ENCODE data around the gene PLCB4. TPM values are rescaled to one million over a fixed set of nuclear protein-coding genes. Genes with fewer than 3 reads are reported as not detected.

The PLCB4 gene
- total and polyA plus RNA-seq, 2 experiments from 2014 or later, result 6.5 to 16.1 TPM

- Histone ChIP-seq H3K27me3 (ENCODE audit: insufficient read depth) (no peaks in the 10 kb centered on the region), H2AFZ (no peak overlapping the region), H3K27ac (ENCODE audit: low read depth) (no peak overlapping the region), H3K4me1 (ENCODE audit: insufficient read depth) (no peaks in the 10 kb centered on the region; the same call in 1 of the 2 replicates), H3K79me2 (replicated peaks; ENCODE audit: insufficient read depth) (no peaks in the 10 kb centered on the region), H3K9me2 (ENCODE audit: insufficient read depth) (no peaks in the 10 kb centered on the region; the same call in 1 of the 2 replicates), H3K36me3 (ENCODE audit: insufficient read depth) (no peaks in the 10 kb centered on the region), H3F3A (replicated peaks; ENCODE audit: low read depth) (no peaks in the 10 kb centered on the region), H3K4me3 (no peak overlapping the region), H4K20me1 (replicated peaks; ENCODE audit: insufficient read depth) (no peaks in the 10 kb centered on the region), H3K4me2 (no peak overlapping the region)
- TF ChIP-seq JUNB (IDR thresholded peaks at IDR 0.05; ENCODE audit: unreplicated experiment) (no peak), POLR2AphosphoS5 (IDR thresholded peaks at IDR 0.05; ENCODE audit: low read depth) (no peak), STAT1 (IDR thresholded peaks at IDR 0.05; ENCODE audit: unreplicated experiment) (no peak), CREB1 (CRISPR knock-in tag; IDR thresholded peaks at IDR 0.05; ENCODE audit: low read depth) (no peak), ZNF114 (CRISPR knock-in tag; IDR thresholded peaks at IDR 0.05) (no peak), NANOG (IDR thresholded peaks at IDR 0.05; ENCODE audit: borderline replicate concordance) (no peak), ETS1 (IDR thresholded peaks at IDR 0.05) (no peak), EZH2 (IDR thresholded peaks at IDR 0.05; ENCODE audit: low read depth, unreplicated experiment) (no peak), EZH2phosphoT487 (IDR thresholded peaks at IDR 0.05; ENCODE audit: unreplicated experiment) (no peak), ZNF331 (CRISPR knock-in tag; IDR thresholded peaks at IDR 0.05; ENCODE audit: low read depth) (no peak)
- TF ChIP-seq, protein P1, sequence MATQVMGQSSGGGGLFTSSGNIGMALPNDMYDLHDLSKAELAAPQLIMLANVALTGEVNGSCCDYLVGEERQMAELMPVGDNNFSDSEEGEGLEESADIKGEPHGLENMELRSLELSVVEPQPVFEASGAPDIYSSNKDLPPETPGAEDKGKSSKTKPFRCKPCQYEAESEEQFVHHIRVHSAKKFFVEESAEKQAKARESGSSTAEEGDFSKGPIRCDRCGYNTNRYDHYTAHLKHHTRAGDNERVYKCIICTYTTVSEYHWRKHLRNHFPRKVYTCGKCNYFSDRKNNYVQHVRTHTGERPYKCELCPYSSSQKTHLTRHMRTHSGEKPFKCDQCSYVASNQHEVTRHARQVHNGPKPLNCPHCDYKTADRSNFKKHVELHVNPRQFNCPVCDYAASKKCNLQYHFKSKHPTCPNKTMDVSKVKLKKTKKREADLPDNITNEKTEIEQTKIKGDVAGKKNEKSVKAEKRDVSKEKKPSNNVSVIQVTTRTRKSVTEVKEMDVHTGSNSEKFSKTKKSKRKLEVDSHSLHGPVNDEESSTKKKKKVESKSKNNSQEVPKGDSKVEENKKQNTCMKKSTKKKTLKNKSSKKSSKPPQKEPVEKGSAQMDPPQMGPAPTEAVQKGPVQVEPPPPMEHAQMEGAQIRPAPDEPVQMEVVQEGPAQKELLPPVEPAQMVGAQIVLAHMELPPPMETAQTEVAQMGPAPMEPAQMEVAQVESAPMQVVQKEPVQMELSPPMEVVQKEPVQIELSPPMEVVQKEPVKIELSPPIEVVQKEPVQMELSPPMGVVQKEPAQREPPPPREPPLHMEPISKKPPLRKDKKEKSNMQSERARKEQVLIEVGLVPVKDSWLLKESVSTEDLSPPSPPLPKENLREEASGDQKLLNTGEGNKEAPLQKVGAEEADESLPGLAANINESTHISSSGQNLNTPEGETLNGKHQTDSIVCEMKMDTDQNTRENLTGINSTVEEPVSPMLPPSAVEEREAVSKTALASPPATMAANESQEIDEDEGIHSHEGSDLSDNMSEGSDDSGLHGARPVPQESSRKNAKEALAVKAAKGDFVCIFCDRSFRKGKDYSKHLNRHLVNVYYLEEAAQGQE (IDR thresholded peaks at IDR 0.05; ENCODE audit: unreplicated experiment), result no peak
- TF ChIP-seq, protein P2, sequence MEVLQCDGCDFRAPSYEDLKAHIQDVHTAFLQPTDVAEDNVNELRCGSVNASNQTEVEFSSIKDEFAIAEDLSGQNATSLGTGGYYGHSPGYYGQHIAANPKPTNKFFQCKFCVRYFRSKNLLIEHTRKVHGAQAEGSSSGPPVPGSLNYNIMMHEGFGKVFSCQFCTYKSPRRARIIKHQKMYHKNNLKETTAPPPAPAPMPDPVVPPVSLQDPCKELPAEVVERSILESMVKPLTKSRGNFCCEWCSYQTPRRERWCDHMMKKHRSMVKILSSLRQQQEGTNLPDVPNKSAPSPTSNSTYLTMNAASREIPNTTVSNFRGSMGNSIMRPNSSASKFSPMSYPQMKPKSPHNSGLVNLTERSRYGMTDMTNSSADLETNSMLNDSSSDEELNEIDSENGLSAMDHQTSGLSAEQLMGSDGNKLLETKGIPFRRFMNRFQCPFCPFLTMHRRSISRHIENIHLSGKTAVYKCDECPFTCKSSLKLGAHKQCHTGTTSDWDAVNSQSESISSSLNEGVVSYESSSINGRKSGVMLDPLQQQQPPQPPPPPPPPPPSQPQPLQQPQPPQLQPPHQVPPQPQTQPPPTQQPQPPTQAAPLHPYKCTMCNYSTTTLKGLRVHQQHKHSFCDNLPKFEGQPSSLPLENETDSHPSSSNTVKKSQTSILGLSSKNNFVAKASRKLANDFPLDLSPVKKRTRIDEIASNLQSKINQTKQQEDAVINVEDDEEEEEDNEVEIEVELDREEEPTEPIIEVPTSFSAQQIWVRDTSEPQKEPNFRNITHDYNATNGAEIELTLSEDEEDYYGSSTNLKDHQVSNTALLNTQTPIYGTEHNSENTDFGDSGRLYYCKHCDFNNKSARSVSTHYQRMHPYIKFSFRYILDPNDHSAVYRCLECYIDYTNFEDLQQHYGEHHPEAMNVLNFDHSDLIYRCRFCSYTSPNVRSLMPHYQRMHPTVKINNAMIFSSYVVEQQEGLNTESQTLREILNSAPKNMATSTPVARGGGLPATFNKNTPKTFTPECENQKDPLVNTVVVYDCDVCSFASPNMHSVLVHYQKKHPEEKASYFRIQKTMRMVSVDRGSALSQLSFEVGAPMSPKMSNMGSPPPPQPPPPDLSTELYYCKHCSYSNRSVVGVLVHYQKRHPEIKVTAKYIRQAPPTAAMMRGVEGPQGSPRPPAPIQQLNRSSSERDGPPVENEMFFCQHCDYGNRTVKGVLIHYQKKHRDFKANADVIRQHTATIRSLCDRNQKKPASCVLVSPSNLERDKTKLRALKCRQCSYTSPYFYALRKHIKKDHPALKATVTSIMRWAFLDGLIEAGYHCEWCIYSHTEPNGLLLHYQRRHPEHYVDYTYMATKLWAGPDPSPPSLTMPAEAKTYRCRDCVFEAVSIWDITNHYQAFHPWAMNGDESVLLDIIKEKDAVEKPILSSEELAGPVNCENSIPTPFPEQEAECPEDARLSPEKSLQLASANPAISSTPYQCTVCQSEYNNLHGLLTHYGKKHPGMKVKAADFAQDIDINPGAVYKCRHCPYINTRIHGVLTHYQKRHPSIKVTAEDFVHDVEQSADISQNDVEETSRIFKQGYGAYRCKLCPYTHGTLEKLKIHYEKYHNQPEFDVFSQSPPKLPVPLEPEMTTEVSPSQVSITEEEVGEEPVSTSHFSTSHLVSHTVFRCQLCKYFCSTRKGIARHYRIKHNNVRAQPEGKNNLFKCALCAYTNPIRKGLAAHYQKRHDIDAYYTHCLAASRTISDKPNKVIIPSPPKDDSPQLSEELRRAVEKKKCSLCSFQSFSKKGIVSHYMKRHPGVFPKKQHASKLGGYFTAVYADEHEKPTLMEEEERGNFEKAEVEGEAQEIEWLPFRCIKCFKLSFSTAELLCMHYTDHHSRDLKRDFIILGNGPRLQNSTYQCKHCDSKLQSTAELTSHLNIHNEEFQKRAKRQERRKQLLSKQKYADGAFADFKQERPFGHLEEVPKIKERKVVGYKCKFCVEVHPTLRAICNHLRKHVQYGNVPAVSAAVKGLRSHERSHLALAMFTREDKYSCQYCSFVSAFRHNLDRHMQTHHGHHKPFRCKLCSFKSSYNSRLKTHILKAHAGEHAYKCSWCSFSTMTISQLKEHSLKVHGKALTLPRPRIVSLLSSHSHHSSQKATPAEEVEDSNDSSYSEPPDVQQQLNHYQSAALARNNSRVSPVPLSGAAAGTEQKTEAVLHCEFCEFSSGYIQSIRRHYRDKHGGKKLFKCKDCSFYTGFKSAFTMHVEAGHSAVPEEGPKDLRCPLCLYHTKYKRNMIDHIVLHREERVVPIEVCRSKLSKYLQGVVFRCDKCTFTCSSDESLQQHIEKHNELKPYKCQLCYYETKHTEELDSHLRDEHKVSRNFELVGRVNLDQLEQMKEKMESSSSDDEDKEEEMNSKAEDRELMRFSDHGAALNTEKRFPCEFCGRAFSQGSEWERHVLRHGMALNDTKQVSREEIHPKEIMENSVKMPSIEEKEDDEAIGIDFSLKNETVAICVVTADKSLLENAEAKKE (CRISPR knock-in tag; IDR thresholded peaks at IDR 0.05), result no peak
- TF ChIP-seq, protein P3, sequence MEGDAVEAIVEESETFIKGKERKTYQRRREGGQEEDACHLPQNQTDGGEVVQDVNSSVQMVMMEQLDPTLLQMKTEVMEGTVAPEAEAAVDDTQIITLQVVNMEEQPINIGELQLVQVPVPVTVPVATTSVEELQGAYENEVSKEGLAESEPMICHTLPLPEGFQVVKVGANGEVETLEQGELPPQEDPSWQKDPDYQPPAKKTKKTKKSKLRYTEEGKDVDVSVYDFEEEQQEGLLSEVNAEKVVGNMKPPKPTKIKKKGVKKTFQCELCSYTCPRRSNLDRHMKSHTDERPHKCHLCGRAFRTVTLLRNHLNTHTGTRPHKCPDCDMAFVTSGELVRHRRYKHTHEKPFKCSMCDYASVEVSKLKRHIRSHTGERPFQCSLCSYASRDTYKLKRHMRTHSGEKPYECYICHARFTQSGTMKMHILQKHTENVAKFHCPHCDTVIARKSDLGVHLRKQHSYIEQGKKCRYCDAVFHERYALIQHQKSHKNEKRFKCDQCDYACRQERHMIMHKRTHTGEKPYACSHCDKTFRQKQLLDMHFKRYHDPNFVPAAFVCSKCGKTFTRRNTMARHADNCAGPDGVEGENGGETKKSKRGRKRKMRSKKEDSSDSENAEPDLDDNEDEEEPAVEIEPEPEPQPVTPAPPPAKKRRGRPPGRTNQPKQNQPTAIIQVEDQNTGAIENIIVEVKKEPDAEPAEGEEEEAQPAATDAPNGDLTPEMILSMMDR (conservative IDR thresholded peaks at IDR 0.05; ENCODE audit: low read depth in 2 of 2), result no peak
- H3K4me3 Mint-ChIP-seq, result no peak overlapping the region
- no peak for DNase-seq (ENCODE audit: low spot score)
- peaks cover 2% of the 10 kb centered on the region for H3K27me3 Mint-ChIP-seq (ENCODE audit: insufficient read depth, low read depth, poor library complexity)
- ATAC-seq, result no peak
- no peaks in the 10 kb centered on the region; the same call in 2 of the 3 replicates for H3K9me3 Mint-ChIP-seq
- H3K36me3 Mint-ChIP-seq (ENCODE audit: low read depth), result no peaks in the 10 kb centered on the region
- peaks cover 3% of the 10 kb centered on the region; the same call in 2 of the 3 replicates for H3K4me1 Mint-ChIP-seq
- no peak overlapping the region for H3K27ac Mint-ChIP-seq
These were observed 208.1 kb downstream of the PLCB4 start for GRCh38 chr20:9276966-9277468.

All from GM23338 (cell line).